Endothelial cell (in vitro differentiated cells): ENCODE data around the gene SIL1. TPM values are rescaled to one million over a fixed set of nuclear protein-coding genes. Genes with fewer than 3 reads are reported as not detected.

Experiments
- DNase-seq: peaks from one replicate; pipeline ENCODE4 v3.0.0; 2021; ENCODE audit warnings: low spot score
- H3K27ac Mint-ChIP-seq: one replicate; pipeline ENCODE4 v1.8.0; 2021; ENCODE audit warnings: mixed read lengths, inconsistent platforms; ENCODE audit not compliant: unreplicated experiment
- H3K27me3 Mint-ChIP-seq: one replicate; pipeline ENCODE4 v1.8.0; 2021; ENCODE audit warnings: mild to moderate bottlenecking, moderate library complexity, mixed read lengths, inconsistent platforms; ENCODE audit not compliant: unreplicated experiment
- H3K36me3 Mint-ChIP-seq: one replicate; pipeline ENCODE4 v1.8.0; 2021; ENCODE audit warnings: mild to moderate bottlenecking, low read depth, mixed read lengths, inconsistent platforms; ENCODE audit not compliant: unreplicated experiment
- H3K4me1 Mint-ChIP-seq: one replicate; pipeline ENCODE4 v1.8.0; 2021; ENCODE audit warnings: mild to moderate bottlenecking, mixed read lengths, inconsistent platforms; ENCODE audit not compliant: unreplicated experiment
- H3K4me3 Mint-ChIP-seq: one replicate; pipeline ENCODE4 v1.8.0; 2021; ENCODE audit warnings: mild to moderate bottlenecking, mixed read lengths, inconsistent platforms; ENCODE audit not compliant: unreplicated experiment
- H3K9me3 Mint-ChIP-seq: one replicate; pipeline ENCODE4 v1.8.0; 2021; ENCODE audit warnings: mixed read lengths, inconsistent platforms; ENCODE audit not compliant: unreplicated experiment
- total RNA-seq: library from RNA; stranded (reverse); fragmentation: NEBNext Ultra II Directional; extraction: Animal tissue kit (Norgen Biotek cat#: 25700); gene quantifications from one replicate; pipeline ENCODE4 v1.2.1, GENCODE V29; 2021; ENCODE audit not compliant: unreplicated experiment
- TF ChIP-seq, protein P1 (sequence below): fragments of 200-600 bp; sonication (generic); IDR thresholded peaks from one replicate; pipeline ENCODE4 v1.5.0; 2021; ENCODE audit warnings: antibody characterized with exemption; ENCODE audit not compliant: unreplicated experiment

The SIL1 gene
- total RNA-seq, 1 donor from 2014 or later, result 35.6 TPM

- TF ChIP-seq, protein P1, sequence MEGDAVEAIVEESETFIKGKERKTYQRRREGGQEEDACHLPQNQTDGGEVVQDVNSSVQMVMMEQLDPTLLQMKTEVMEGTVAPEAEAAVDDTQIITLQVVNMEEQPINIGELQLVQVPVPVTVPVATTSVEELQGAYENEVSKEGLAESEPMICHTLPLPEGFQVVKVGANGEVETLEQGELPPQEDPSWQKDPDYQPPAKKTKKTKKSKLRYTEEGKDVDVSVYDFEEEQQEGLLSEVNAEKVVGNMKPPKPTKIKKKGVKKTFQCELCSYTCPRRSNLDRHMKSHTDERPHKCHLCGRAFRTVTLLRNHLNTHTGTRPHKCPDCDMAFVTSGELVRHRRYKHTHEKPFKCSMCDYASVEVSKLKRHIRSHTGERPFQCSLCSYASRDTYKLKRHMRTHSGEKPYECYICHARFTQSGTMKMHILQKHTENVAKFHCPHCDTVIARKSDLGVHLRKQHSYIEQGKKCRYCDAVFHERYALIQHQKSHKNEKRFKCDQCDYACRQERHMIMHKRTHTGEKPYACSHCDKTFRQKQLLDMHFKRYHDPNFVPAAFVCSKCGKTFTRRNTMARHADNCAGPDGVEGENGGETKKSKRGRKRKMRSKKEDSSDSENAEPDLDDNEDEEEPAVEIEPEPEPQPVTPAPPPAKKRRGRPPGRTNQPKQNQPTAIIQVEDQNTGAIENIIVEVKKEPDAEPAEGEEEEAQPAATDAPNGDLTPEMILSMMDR, result no peak
- H3K27me3 Mint-ChIP-seq, result no peaks in the 10 kb centered on the region
- H3K9me3 Mint-ChIP-seq, result no peaks in the 10 kb centered on the region
- no peak for DNase-seq
- H3K36me3 Mint-ChIP-seq, result peaks cover 26% of the 10 kb centered on the region
- H3K27ac Mint-ChIP-seq, result no peak overlapping the region
- no peak overlapping the region for H3K4me3 Mint-ChIP-seq
- H3K4me1 Mint-ChIP-seq, result peaks cover 5% of the 10 kb centered on the region
Observed at GRCh38 chr5:139021346-139021745, 176.8 kb downstream of the SIL1 start.

DNA sequence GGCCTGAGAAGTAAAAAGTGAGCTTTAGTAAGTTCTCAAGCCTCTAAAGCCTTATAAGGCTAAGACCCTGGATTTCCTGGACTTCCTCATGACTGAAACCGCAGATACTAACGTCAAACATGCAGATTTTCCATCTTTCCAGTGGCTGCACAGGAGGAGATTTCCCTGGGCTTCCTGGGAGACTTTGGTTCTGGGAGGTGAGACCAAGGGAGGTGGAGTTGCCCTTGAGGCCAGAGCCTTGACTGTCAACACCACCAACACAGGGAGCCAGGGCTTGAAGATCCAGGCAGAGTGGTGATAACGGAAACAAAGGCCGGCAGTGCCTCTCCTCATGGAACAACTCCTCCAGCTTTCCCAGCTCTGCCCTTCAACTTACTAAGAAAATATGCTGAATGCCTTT is 178.3 kb downstream of the SIL1 start:
- TF ChIP-seq, protein P1, result no peak
- DNase-seq, result no peak
- Mint-ChIP-seq H3K4me1 (peaks cover 5% of the 10 kb centered on the region), H3K9me3 (no peaks in the 10 kb centered on the region), H3K36me3 (peaks cover 17% of the 10 kb centered on the region), H3K27me3 (no peaks in the 10 kb centered on the region), H3K4me3 (no peak overlapping the region), H3K27ac (no peak overlapping the region)

DNA sequence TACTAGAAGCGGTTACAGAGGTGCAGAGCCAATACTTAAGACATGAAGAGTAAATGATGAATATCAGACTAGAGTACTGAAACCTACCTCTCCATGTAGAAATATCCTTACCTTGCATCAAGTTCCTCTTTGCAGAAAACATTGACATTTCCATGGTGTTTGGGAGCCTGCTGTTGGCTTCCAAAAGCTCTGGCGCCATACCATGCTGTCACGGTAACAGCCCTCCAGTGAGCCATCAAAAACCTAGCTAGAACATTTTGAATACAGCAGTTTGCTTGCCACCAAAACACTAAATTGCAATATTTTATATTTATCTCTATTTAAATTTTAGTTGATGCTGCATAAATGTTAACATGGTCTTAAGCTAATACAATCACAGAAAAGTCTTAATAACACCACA is 179.0 kb downstream of the SIL1 start:
- no peak for DNase-seq
- H3K27me3 Mint-ChIP-seq, result no peaks in the 10 kb centered on the region
- TF ChIP-seq, protein P1, result no peak
- H3K4me1 Mint-ChIP-seq, result peaks cover 5% of the 10 kb centered on the region
- peaks cover 13% of the 10 kb centered on the region for H3K36me3 Mint-ChIP-seq
- no peak overlapping the region for H3K4me3 Mint-ChIP-seq
- no peaks in the 10 kb centered on the region for H3K9me3 Mint-ChIP-seq
- no peak overlapping the region for H3K27ac Mint-ChIP-seq

DNA sequence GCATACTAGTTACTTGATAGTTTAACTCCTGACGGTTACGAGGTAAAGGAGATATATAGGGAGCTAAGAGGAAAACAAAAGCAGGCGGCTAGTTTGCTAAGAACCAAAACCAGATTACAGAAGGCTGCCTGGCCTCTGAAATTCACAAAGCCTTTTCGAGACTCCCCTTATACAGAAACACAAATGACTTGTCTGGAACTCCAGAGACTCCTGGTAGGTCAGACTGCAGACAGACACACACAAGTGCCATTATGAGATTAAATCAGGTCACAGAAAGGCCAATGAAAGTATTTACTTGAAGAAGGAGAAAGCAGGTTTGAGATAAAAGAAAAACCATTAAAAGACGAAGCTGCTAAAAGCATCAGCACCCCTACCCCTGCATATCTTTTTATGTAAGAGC is 180.5 kb downstream of the SIL1 start:
- DNase-seq, result no peak
- H3K9me3 Mint-ChIP-seq, result no peaks in the 10 kb centered on the region
- no peaks in the 10 kb centered on the region for H3K27me3 Mint-ChIP-seq
- no peak overlapping the region for H3K4me3 Mint-ChIP-seq
- H3K4me1 Mint-ChIP-seq, result no peaks in the 10 kb centered on the region
- H3K36me3 Mint-ChIP-seq, result peaks cover 6% of the 10 kb centered on the region
- TF ChIP-seq, protein P1, result no peak
- H3K27ac Mint-ChIP-seq, result no peak overlapping the region

DNA sequence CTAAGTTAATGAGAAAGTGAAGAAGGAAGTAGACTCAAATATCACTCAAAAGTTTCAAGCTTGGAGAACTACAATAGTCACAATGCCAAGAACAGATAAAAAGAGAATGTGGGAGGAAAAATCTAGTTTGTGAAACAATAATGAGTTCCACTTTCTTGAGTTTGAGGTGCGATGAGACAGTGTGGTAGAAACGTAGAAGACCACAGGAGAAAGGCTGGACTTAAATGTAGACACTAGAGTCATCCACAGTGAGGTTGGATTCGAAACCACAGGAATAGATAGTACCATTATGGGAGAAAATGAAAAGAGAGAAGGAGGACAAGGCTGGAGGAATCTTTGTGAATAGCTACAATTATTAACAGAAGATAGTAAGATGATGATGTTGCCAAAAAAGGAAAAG is 182.0 kb downstream of the SIL1 start:
- H3K27me3 Mint-ChIP-seq, result peaks cover 1% of the 10 kb centered on the region
- H3K9me3 Mint-ChIP-seq, result no peaks in the 10 kb centered on the region
- no peak overlapping the region for H3K4me3 Mint-ChIP-seq
- no peak overlapping the region for H3K27ac Mint-ChIP-seq
- peaks cover 5% of the 10 kb centered on the region for H3K36me3 Mint-ChIP-seq
- H3K4me1 Mint-ChIP-seq, result peaks cover 2% of the 10 kb centered on the region
- no peak for DNase-seq
- TF ChIP-seq, protein P1, result no peak
